Measurements from ENCODE around the gene RNF32.

- TF ChIP-seq CTCF (IDR thresholded peaks at IDR 0.05; ENCODE audit: low read depth, low read length, missing input control) (no peak), ZBTB33 (IDR thresholded peaks at IDR 0.05) (no peak)
Observed at GRCh38 chr7:156725936-156726335, 85.4 kb downstream of the RNF32 start.
